Endothelial cell of umbilical vein (primary cell): ENCODE data around the gene TMC6. TPM values are rescaled to one million over a fixed set of nuclear protein-coding genes. Genes with fewer than 3 reads are reported as not detected.

Source experiments
- BruUV-seq: library from RNA; stranded (reverse); fragments of 400-500 nt; replicated peaks from 2 replicates; lab custom pipeline; 2021; lab: Mats Ljungman, UMichigan
- CTCF ChIA-PET: fragments of 300-600, 350-600 bp; sonication (Branson Sonifier 250); formaldehyde crosslinking; loops from one replicate; lab custom pipeline; 2021; ENCODE audit warnings: antibody characterized with exemption, inconsistent platforms; lab: Charles Lee
- POLR2A ChIA-PET: fragments of 300-600, 350-600 bp; sonication (Branson Sonifier 250); formaldehyde crosslinking; loops from one replicate; lab custom pipeline; 2021; ENCODE audit warnings: antibody characterized with exemption, inconsistent platforms; lab: Charles Lee
- DNase-seq: peaks from one replicate; pipeline ENCODE4 v3.0.0-alpha.2; 2011; ENCODE audit warnings: low read depth, low spot score
- FAIRE-seq: peaks from 2 replicates; lab custom pipeline; 2011; peaks lifted over from hg19 to GRCh38; lab: Jason Lieb, UNC
- H2AFZ ChIP-seq: 2 replicates; pipeline ENCODE4 v1.6.0; 2012; ENCODE audit warnings: low read depth, low read length, control low read depth, inconsistent platforms
- H3K27ac ChIP-seq: 2 replicates; pipeline ENCODE4 v1.5.1; 2011; ENCODE audit warnings: low read depth, mild to moderate bottlenecking, control low read depth, low read length, moderate library complexity; ENCODE audit not compliant: insufficient read depth
- H3K27me3 ChIP-seq, 2 experiments: 2 replicates each; pipeline versions ENCODE4 v1.6.0 to v1.6.1; 2011; ENCODE audit warnings: low read length in 2 of 2, mixed read lengths in 1 of 2; ENCODE audit not compliant: control insufficient read depth in 2 of 2, insufficient read depth in 2 of 2
- H3K36me3 ChIP-seq, 2 experiments: 2 replicates in 1 of 2; 3 replicates in 1 of 2; pipeline ENCODE4 v1.5.1; 2011; ENCODE audit warnings: low read length in 2 of 2, mild to moderate bottlenecking in 1 of 2, moderate library complexity in 1 of 2; ENCODE audit not compliant: control insufficient read depth in 2 of 2, insufficient read depth in 2 of 2; ENCODE audit errors: extremely low read depth in 1 of 2
- H3K4me1 ChIP-seq: 3 replicates; pipeline ENCODE4 v1.5.1; 2011; ENCODE audit warnings: mild to moderate bottlenecking, low read length; ENCODE audit not compliant: control insufficient read depth, insufficient read depth; ENCODE audit errors: extremely low read depth
- H3K4me2 ChIP-seq: 2 replicates; pipeline ENCODE4 v1.6.1; 2011; ENCODE audit warnings: low read length, control low read depth, mixed read lengths; ENCODE audit not compliant: insufficient read depth
- H3K4me3 ChIP-seq, 3 experiments: fragments of 200-600 bp in 1 of 3; sonication (generic), shearing (Covaris generic) in 1 of 3; replicated peaks in 1 of 3; 2 replicates each; pipeline ENCODE4 v1.5.1; 2011 to 2016; ENCODE audit warnings: control low read depth in 3 of 3, low read length in 3 of 3, mild to moderate bottlenecking in 2 of 3, inconsistent platforms in 1 of 3, low read depth in 1 of 3, moderate library complexity in 1 of 3; ENCODE audit not compliant: insufficient read depth in 1 of 3
- H3K79me2 ChIP-seq: 2 replicates; pipeline ENCODE4 v1.6.0; 2012; ENCODE audit warnings: low read length, inconsistent platforms; ENCODE audit not compliant: control insufficient read depth, insufficient read depth
- H3K9ac ChIP-seq: replicated peaks from 2 replicates; pipeline ENCODE3; 2011; ENCODE audit warnings: low read length, control low read depth; ENCODE audit not compliant: insufficient read depth; ENCODE audit errors: extremely low read depth
- H3K9me1 ChIP-seq: replicated peaks from 3 replicates; pipeline ENCODE4 v1.6.0; 2011; ENCODE audit warnings: mild to moderate bottlenecking, low read length; ENCODE audit not compliant: control insufficient read depth, insufficient read depth; ENCODE audit errors: extremely low read depth
- H3K9me3 ChIP-seq: replicated peaks from 2 replicates; pipeline ENCODE4 v1.5.1; 2012; ENCODE audit warnings: low read length, inconsistent platforms; ENCODE audit not compliant: control insufficient read depth, insufficient read depth
- H4K20me1 ChIP-seq: replicated peaks from 2 replicates; pipeline ENCODE3; 2011; ENCODE audit warnings: mild to moderate bottlenecking, low read length; ENCODE audit not compliant: control insufficient read depth, insufficient read depth; ENCODE audit errors: extremely low read depth
- EZH2 ChIP-seq: IDR thresholded peaks from 2 replicates; pipeline ENCODE4 v1.6.1; 2012; ENCODE audit warnings: borderline replicate concordance, low read depth, mild to moderate bottlenecking, moderate library complexity, low read length, inconsistent platforms; ENCODE audit not compliant: severe bottlenecking
- FOS ChIP-seq: IDR thresholded peaks from 2 replicates; pipeline ENCODE4 v1.6.1; 2011; ENCODE audit warnings: mild to moderate bottlenecking, low read length, moderate library complexity, borderline replicate concordance; ENCODE audit not compliant: insufficient read depth
- GATA2 ChIP-seq: IDR thresholded peaks from 2 replicates; pipeline ENCODE4 v1.7.0; 2011; ENCODE audit warnings: low read depth, mild to moderate bottlenecking, moderate library complexity, mixed read lengths, low read length; ENCODE audit not compliant: insufficient read length, insufficient read depth
- MYC ChIP-seq: IDR thresholded peaks from one replicate; pipeline ENCODE4 v1.6.1; 2011; ENCODE audit warnings: mild to moderate bottlenecking, low read depth, low read length
- POLR2A ChIP-seq: IDR thresholded peaks from 2 replicates; pipeline ENCODE4 v1.6.1; 2012; ENCODE audit warnings: low read depth, mild to moderate bottlenecking, control low read depth, low read length
- dilution Hi-C: fragments of 300-500 bp; cut with MboI; formaldehyde crosslinking; loops from one replicate; pipeline ENCODE4 v1.15.0; 2019; ENCODE audit warnings: low sequenced_read_pairs; ENCODE audit not compliant: extremely low pct_ligation_motif_present
- intact Hi-C: fragments of 100-400 bp; cut with micrococcal nuclease; formaldehyde crosslinking; loops from one replicate; pipeline ENCODE4 v1.10.0; 2022
- polyA plus RNA-seq, 4 experiments: library from polyadenylated mRNA; depleted of rRNA in 3 of 4; stranded (reverse) in 3 of 4; unstranded in 1 of 4; fragments of >200 nt; gene quantifications; 2 replicates each; pipeline versions ENCODE4 v1.2.1 to v1.2.3, GENCODE V29; 2011 to 2012; ENCODE audit warnings: missing spikeins in 1 of 4
- total RNA-seq: library from RNA; stranded (reverse); gene quantifications from 2 replicates; pipeline ENCODE4 v1.2.3, GENCODE V29; 2021
- TF ChIP-seq, protein P1 (sequence below), 2 donors: IDR thresholded peaks; 1 replicate in 1 of 2; 2 replicates in 1 of 2; pipeline ENCODE4 v1.5.1; 2011; ENCODE audit warnings: low read length in 2 of 2, mild to moderate bottlenecking in 2 of 2, moderate library complexity in 2 of 2, control low read depth in 1 of 2, inconsistent platforms in 1 of 2, low read depth in 1 of 2; ENCODE audit not compliant: insufficient read depth in 1 of 2; ENCODE audit errors: extremely low read depth in 1 of 2

TMC6 gene
- total and polyA plus RNA-seq, 2 donors (not counting 3 experiments of a cell fraction or from before 2014, with no cell fraction given): 23.2 to 72.4 TPM

DNA sequence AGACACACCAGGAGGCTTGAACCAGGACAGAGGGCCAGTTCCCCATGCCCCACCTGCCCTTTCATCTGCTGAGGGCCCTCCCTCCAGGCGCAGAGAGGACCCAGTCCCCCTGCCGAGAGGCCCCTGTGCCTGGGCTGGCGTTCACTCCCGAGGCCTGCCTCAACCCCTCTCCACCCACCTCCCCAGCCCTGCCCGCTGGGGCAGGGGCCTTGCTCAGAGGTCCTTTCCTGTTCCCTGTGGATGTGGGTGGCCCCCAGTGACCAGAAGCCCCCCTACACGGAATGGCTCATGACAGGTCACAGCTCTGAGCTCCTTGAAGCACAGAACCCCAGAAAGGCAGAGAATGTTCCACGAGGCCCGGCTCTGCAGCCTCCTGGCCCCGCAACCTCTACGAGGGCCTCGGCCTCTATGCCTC is 6.7 kb downstream of the TMC6 start:
- no peak overlapping the region for H3K4me2 ChIP-seq
- FAIRE-seq (no peak), DNase-seq (no peak)
- H3K9ac ChIP-seq: no peak overlapping the region
- H3K27ac ChIP-seq: no peak overlapping the region
- H3K79me2 ChIP-seq: no peaks in the 10 kb centered on the region
- dilution Hi-C loops: no loop called here
- H4K20me1 ChIP-seq: no peaks in the 10 kb centered on the region
- no peak overlapping the region for H3K4me3 ChIP-seq
- peaks cover 0 to 14% of the 10 kb centered on the region in 2 experiments for H3K36me3 ChIP-seq
- ChIA-PET CTCF (interaction anchor here (2.1 to 4.8 kb wide), 2 partner anchors 9 to 55 kb away, joined by 5 to 17 read pairs; no protein-coding TSS in a partner anchor), POLR2A (no interaction called here)
- no TSS peak for BruUV-seq
- no peaks in the 10 kb centered on the region for H3K27me3 ChIP-seq
- H3K9me3 ChIP-seq: no peaks in the 10 kb centered on the region
- H2AFZ ChIP-seq: no peak overlapping the region
- H3K4me1 ChIP-seq: no peaks in the 10 kb centered on the region
- no peaks in the 10 kb centered on the region for H3K9me1 ChIP-seq
- intact Hi-C loops: no loop called here
- TF ChIP-seq POLR2A (no peak), MYC (no peak), GATA2 (no peak), EZH2 (no peak), FOS (no peak)
- TF ChIP-seq, protein P1, sequence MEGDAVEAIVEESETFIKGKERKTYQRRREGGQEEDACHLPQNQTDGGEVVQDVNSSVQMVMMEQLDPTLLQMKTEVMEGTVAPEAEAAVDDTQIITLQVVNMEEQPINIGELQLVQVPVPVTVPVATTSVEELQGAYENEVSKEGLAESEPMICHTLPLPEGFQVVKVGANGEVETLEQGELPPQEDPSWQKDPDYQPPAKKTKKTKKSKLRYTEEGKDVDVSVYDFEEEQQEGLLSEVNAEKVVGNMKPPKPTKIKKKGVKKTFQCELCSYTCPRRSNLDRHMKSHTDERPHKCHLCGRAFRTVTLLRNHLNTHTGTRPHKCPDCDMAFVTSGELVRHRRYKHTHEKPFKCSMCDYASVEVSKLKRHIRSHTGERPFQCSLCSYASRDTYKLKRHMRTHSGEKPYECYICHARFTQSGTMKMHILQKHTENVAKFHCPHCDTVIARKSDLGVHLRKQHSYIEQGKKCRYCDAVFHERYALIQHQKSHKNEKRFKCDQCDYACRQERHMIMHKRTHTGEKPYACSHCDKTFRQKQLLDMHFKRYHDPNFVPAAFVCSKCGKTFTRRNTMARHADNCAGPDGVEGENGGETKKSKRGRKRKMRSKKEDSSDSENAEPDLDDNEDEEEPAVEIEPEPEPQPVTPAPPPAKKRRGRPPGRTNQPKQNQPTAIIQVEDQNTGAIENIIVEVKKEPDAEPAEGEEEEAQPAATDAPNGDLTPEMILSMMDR (IDR thresholded peaks at IDR 0.05; ENCODE audit: extremely low read depth in 1 of 2, insufficient read depth in 1 of 2, low read depth in 1 of 2, low read length in 2 of 2): no peak
